ENCODE data around the gene EVC. TPM values are rescaled to one million over a fixed set of nuclear protein-coding genes. Genes with fewer than 3 reads are reported as not detected.
"Not testable (repeated sequence)": the region's sequence is repeated elsewhere in the genome, so short reads cannot be mapped to it uniquely, and the experiment has no call there.

Gene EVC
- polyA plus RNA-seq, 4 donors = 0.22 to 2.4 (median 1.1) TPM

DNA sequence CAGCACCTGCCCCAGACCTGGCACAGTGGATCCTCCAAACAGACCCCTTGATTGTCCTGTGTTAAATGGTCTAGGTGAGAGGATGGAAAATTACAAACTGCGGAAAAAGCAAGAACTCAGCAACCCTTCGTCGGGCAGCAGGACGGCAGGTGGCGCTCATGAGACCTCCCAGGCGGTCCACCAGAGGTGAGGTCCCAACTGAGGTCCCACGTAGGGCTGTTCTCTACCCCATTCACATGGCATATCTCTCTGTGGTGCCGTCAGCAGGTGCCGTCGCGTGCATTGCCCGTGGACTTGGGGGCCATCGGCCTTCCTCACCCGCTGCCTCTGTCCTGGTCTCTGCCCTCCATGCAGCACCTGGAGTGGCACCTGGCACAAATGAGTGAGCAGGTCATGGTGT, 93.7 kb downstream of the EVC start:
- Histone ChIP-seq H3K27me3 (ENCODE audit: control insufficient read depth in 3 of 3, insufficient read depth in 3 of 3, low read length in 3 of 3) (no peaks in the 10 kb centered on the region), H3K9me3 (ENCODE audit: control insufficient read depth in 2 of 2, insufficient read depth in 1 of 2, low read depth in 1 of 2, low read length in 1 of 2) (no peaks in the 10 kb centered on the region), H3K27ac (ENCODE audit: low read depth in 1 of 3, low read length in 2 of 3) (no peak overlapping the region), H3K36me3 (ENCODE audit: control insufficient read depth in 3 of 3, insufficient read depth in 2 of 3, low read depth in 1 of 3, low read length in 3 of 3) (peaks cover 0 to 8% (median 2%) of the 10 kb centered on the region in 3 donors), H3K4me3 (ENCODE audit: low read depth in 1 of 3, low read length in 3 of 3) (no peak overlapping the region), H3K4me1 (ENCODE audit: control insufficient read depth in 3 of 3, insufficient read depth in 2 of 3, low read depth in 1 of 3, low read length in 2 of 3) (no peaks in the 10 kb centered on the region)
- DNase-seq = no peak
- WGBS, 3 donors = 89 to 93% (median 92%) methylated on average over 14 of the region's 14 CpGs
- FAIRE-seq = no peak

DNA sequence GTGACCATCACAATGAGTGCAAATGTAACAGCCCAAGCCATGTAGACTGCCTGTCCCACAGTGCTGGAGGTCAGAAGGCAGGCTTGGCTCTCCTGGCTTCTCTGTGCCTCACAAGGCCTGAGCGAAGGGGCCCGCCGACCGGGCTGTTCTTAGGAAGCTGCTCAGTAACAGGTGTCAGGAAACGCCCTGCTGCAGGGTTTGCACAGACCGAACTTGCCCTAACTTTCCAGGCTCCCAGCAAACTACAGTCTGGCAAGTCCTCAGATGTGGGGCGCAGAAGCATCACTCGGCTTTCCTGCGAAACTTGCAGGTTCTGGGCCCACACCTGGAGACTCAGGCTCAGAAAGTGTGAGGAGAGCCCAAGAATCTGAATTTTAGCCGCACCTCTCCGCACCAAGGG, 94.3 kb downstream of the EVC start:
- FAIRE-seq (no peak), DNase-seq (no peak)
- peaks cover 0 to 13% (median 2%) of the 10 kb centered on the region in 3 donors for H3K36me3 ChIP-seq (ENCODE audit: control insufficient read depth in 3 of 3, insufficient read depth in 2 of 3, low read depth in 1 of 3, low read length in 3 of 3)
- H3K4me3 ChIP-seq (ENCODE audit: low read depth in 1 of 3, low read length in 3 of 3) = no peak overlapping the region
- H3K27ac ChIP-seq (ENCODE audit: low read depth in 1 of 3, low read length in 2 of 3) = no peak overlapping the region
- WGBS, 3 donors = 87 to 92% (median 91%) methylated on average over 11 of the region's 11 CpGs
- no peaks in the 10 kb centered on the region for H3K9me3 ChIP-seq (ENCODE audit: control insufficient read depth in 2 of 2, insufficient read depth in 1 of 2, low read depth in 1 of 2, low read length in 1 of 2)
- no peaks in the 10 kb centered on the region for H3K27me3 ChIP-seq (ENCODE audit: control insufficient read depth in 3 of 3, insufficient read depth in 3 of 3, low read length in 3 of 3)
- no peaks in the 10 kb centered on the region for H3K4me1 ChIP-seq (ENCODE audit: control insufficient read depth in 3 of 3, insufficient read depth in 2 of 3, low read depth in 1 of 3, low read length in 2 of 3)

DNA sequence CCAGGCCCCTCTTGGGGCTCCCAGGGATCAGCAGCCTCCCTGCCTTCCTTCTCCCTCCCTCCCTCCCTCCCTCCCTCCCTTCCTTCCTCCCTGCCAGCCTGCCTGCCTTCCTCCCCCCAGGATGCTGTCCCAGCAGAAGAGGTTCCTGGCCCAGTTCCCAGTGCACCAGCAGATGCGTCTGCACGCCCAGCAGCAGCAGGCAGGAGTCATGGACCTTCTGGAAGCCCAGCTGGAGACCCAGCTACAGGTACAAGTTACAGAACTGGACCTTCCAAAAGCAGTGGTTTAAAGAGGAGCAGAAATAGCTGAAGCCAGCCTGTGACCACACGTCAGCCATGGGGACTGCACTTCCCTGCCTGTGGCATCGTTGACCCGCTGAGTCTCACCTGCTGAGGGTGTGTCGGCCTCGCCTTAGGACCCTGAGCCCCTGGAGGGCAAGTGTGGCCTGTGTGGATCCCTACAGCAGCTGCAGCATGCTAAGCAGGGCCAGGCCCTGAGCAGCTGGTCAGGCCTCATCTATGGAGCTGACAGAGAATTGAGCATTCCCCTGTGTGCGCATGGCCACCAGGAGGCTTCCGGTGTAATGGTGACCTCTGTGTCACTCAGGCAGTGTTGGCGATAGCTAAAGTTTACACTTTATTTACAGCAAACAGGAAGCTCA, 97.2 kb downstream of the EVC start:
- no peak for DNase-seq
- no peak for FAIRE-seq
- H3K27ac ChIP-seq (ENCODE audit: low read depth in 1 of 3, low read length in 2 of 3) = no peak overlapping the region
- no peaks in the 10 kb centered on the region for H3K4me1 ChIP-seq (ENCODE audit: control insufficient read depth in 3 of 3, insufficient read depth in 2 of 3, low read depth in 1 of 3, low read length in 2 of 3)
- H3K9me3 ChIP-seq (ENCODE audit: control insufficient read depth in 2 of 2, insufficient read depth in 1 of 2, low read depth in 1 of 2, low read length in 1 of 2) = no peaks in the 10 kb centered on the region
- peaks cover 0 to 18% (median 2%) of the 10 kb centered on the region in 3 donors for H3K36me3 ChIP-seq (ENCODE audit: control insufficient read depth in 3 of 3, insufficient read depth in 2 of 3, low read depth in 1 of 3, low read length in 3 of 3)
- no peaks in the 10 kb centered on the region for H3K27me3 ChIP-seq (ENCODE audit: control insufficient read depth in 3 of 3, insufficient read depth in 3 of 3, low read length in 3 of 3)
- 44 to 69% (median 50%) methylated on average over 10 of the region's 10 CpGs for WGBS, 3 donors
- no peak overlapping the region for H3K4me3 ChIP-seq (ENCODE audit: low read depth in 1 of 3, low read length in 3 of 3)

DNA sequence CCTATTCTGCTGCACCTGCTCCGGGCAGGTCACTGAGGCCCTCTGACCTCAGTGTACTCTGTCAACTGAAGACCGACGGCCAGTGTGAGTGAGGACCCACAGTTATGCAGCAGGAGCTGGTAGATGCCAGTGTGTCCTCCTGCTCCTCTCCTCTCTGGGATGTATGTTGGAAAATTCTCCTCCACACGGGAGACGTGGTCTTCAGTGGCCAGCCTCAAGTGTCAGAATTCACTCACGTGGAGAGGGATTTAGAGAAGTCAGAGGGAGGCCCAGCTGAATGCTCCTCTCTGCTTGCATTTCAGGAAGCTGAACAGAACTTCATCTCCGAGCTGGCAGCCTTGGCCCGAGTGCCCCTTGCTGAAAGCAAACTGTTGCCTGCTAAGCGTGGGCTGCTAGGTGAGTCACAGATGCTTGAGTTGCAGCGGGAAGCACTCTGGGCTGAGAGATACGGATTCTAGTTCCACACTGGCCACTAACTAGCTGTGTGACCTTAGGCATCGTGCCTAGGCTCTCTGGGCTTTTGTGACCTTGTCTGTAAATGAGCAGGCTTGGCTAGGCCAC, 98.3 kb downstream of the EVC start:
- no peak for DNase-seq
- FAIRE-seq = no peak
- no peak overlapping the region for H3K4me3 ChIP-seq (ENCODE audit: low read depth in 1 of 3, low read length in 3 of 3)
- no peak overlapping the region for H3K27ac ChIP-seq (ENCODE audit: low read depth in 1 of 3, low read length in 2 of 3)
- H3K27me3 ChIP-seq (ENCODE audit: control insufficient read depth in 3 of 3, insufficient read depth in 3 of 3, low read length in 3 of 3) = no peaks in the 10 kb centered on the region
- 73 to 82% (median 76%) methylated on average over 12 of the region's 12 CpGs for WGBS, 3 donors
- H3K4me1 ChIP-seq (ENCODE audit: control insufficient read depth in 3 of 3, insufficient read depth in 2 of 3, low read depth in 1 of 3, low read length in 2 of 3) = no peaks in the 10 kb centered on the region
- H3K9me3 ChIP-seq (ENCODE audit: control insufficient read depth in 2 of 2, insufficient read depth in 1 of 2, low read depth in 1 of 2, low read length in 1 of 2) = no peaks in the 10 kb centered on the region
- H3K36me3 ChIP-seq (ENCODE audit: control insufficient read depth in 3 of 3, insufficient read depth in 2 of 3, low read depth in 1 of 3, low read length in 3 of 3) = peaks cover 0 to 23% (median 0%) of the 10 kb centered on the region in 3 donors

DNA sequence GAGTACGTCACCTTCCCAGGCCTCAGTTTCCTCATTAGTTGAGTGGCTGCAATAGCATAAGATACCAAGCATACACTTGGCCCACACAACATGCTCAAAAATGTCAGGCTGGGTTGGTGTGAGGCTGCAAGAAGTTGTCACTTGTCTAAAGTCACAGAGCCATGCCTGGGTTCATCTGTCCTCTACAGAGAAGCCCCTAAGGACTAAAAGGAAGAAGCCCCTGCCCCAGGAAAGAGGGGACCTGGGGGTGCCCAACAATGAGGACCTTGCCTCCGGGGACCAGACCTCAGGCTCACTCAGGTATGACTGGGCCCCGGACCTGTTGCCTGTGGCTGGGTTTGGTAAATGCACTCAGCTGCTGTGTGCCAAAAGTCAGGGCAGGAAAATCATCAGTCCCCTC, 99.2 kb downstream of the EVC start:
- Histone ChIP-seq H3K27ac (ENCODE audit: low read depth in 1 of 3, low read length in 2 of 3) (no peak overlapping the region), H3K9me3 (ENCODE audit: control insufficient read depth in 2 of 2, insufficient read depth in 1 of 2, low read depth in 1 of 2, low read length in 1 of 2) (no peaks in the 10 kb centered on the region), H3K4me3 (ENCODE audit: low read depth in 1 of 3, low read length in 3 of 3) (no peak overlapping the region), H3K27me3 (ENCODE audit: control insufficient read depth in 3 of 3, insufficient read depth in 3 of 3, low read length in 3 of 3) (no peaks in the 10 kb centered on the region), H3K4me1 (ENCODE audit: control insufficient read depth in 3 of 3, insufficient read depth in 2 of 3, low read depth in 1 of 3, low read length in 2 of 3) (no peaks in the 10 kb centered on the region), H3K36me3 (ENCODE audit: control insufficient read depth in 3 of 3, insufficient read depth in 2 of 3, low read depth in 1 of 3, low read length in 3 of 3) (peaks cover 0 to 23% (median 0%) of the 10 kb centered on the region in 3 donors)
- no peak for FAIRE-seq
- DNase-seq = no peak
- 83 to 92% (median 90%) methylated on average over 3 of the region's 3 CpGs for WGBS, 3 donors

DNA sequence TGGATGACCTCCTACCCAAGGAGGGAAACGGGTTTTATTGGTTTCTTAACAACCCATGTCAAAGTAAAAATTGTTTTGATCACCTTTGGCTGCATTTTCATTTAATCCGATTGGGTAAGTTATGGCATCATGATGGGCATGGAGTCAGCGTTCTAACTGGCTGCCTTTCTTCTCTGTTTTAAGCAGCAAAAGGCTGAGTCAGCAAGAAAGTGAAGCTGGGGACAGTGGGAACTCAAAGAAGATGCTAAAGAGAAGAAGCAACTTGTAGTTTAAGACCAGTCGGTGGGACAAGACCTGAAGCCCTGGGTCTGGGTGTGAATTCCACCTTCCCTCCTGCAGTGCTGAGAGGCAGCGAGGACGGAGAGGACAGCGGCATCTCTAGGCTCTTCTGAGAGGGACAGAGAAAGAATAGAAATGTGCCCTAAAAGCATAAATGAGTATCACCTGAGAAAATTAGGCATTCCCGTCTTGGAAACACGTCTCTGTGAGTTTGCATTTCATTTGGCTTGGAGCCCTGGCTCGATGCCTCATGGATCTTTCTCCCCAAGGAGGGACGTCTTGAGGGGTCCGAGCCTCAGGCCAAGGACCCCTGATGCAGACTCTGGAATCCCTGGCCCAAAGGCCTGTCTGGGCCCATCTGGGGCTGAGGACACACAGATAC, 99.9 kb downstream of the EVC start:
- H3K4me1 ChIP-seq (ENCODE audit: control insufficient read depth in 3 of 3, insufficient read depth in 2 of 3, low read depth in 1 of 3, low read length in 2 of 3) = no peaks in the 10 kb centered on the region
- H3K27me3 ChIP-seq (ENCODE audit: control insufficient read depth in 3 of 3, insufficient read depth in 3 of 3, low read length in 3 of 3) = no peaks in the 10 kb centered on the region
- no peaks in the 10 kb centered on the region for H3K9me3 ChIP-seq (ENCODE audit: control insufficient read depth in 2 of 2, insufficient read depth in 1 of 2, low read depth in 1 of 2, low read length in 1 of 2)
- no peak overlapping the region for H3K4me3 ChIP-seq (ENCODE audit: low read depth in 1 of 3, low read length in 3 of 3)
- 69 to 75% (median 70%) methylated on average over 12 of the region's 12 CpGs for WGBS, 3 donors
- no peak for DNase-seq
- H3K27ac ChIP-seq (ENCODE audit: low read depth in 1 of 3, low read length in 2 of 3) = no peak overlapping the region
- peaks cover 0 to 23% (median 0%) of the 10 kb centered on the region in 3 donors for H3K36me3 ChIP-seq (ENCODE audit: control insufficient read depth in 3 of 3, insufficient read depth in 2 of 3, low read depth in 1 of 3, low read length in 3 of 3)
- FAIRE-seq = no peak

- not testable (repeated sequence) for H3K4me1 ChIP-seq (ENCODE audit: control insufficient read depth in 3 of 3, insufficient read depth in 2 of 3, low read depth in 1 of 3, low read length in 2 of 3)
Measured at GRCh38 chr4:5812057-5812456, 101.1 kb downstream of the EVC start.

DNA sequence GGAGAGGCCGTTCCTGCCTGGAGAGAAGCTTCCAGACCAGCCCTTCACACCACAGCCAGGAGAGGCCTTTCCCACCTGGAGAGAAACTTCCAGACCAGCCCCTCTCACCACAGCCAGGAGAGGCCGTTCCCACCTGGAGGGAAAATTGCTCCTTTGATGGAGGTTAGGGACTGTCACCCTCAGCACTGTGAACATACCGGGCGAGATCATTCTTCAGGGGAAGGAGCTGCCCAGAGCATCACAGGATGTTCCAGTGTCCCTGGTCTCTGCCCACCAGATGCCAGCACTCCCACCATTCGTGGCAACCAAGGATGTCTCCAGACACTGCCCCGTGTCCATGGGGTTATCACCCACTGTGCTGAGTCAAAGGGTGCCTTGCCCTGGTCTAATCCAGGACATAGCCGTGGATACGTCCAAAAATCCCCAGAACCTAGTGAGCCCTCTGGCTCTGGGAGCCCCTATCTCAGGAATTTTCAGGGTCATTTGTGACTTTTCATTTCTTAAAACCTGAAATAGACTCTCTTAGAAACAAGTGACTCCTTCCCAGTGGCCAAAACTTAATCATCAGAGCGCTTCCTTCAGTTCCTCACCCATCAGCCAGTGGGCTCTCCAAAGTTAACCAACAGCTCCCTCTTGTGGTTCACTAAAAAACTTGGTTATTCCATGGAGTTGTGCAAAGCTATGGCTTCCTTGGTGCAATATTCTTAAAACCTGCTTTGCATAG, 101.7 kb downstream of the EVC start:
- Histone ChIP-seq H3K27me3 (ENCODE audit: control insufficient read depth in 3 of 3, insufficient read depth in 3 of 3, low read length in 3 of 3) (no peaks in the 10 kb centered on the region), H3K27ac (ENCODE audit: low read depth in 1 of 3, low read length in 2 of 3) (no peak overlapping the region), H3K4me1 (ENCODE audit: control insufficient read depth in 3 of 3, insufficient read depth in 2 of 3, low read depth in 1 of 3, low read length in 2 of 3) (no peaks in the 10 kb centered on the region), H3K36me3 (ENCODE audit: control insufficient read depth in 3 of 3, insufficient read depth in 2 of 3, low read depth in 1 of 3, low read length in 3 of 3) (peaks cover 0 to 23% (median 0%) of the 10 kb centered on the region in 3 donors), H3K4me3 (ENCODE audit: low read depth in 1 of 3, low read length in 3 of 3) (no peak overlapping the region), H3K9me3 (ENCODE audit: control insufficient read depth in 2 of 2, insufficient read depth in 1 of 2, low read depth in 1 of 2, low read length in 1 of 2) (no peaks in the 10 kb centered on the region)
- FAIRE-seq (no peak), DNase-seq (peak; percentile 52 to 66)
- WGBS, 3 donors = 73 to 79% (median 74%) methylated on average over 9 of the region's 9 CpGs

More at GRCh38 chr4:5812057-5812456, 101.1 kb downstream of the EVC start:
- FAIRE-seq; H3K4me3 ChIP-seq (ENCODE audit: low read depth in 1 of 3, low read length in 3 of 3); H3K9me3 ChIP-seq (ENCODE audit: control insufficient read depth in 2 of 2, insufficient read depth in 1 of 2, low read depth in 1 of 2, low read length in 1 of 2); H3K27ac ChIP-seq (ENCODE audit: low read depth in 1 of 3, low read length in 2 of 3); DNase-seq; H3K27me3 ChIP-seq (ENCODE audit: control insufficient read depth in 3 of 3, insufficient read depth in 3 of 3, low read length in 3 of 3): not testable (repeated sequence)
- WGBS, 3 donors = 76 to 86% (median 84%) methylated on average over 5 of the region's 5 CpGs
- H3K36me3 ChIP-seq (ENCODE audit: control insufficient read depth in 3 of 3, insufficient read depth in 2 of 3, low read depth in 1 of 3, low read length in 3 of 3) = peaks cover 0 to 23% (median 0%) of the 10 kb centered on the region in 3 donors

Data from small intestine (tissue), 7 donors.